Hepatocyte (in vitro differentiated cells): ENCODE data around the gene CACNA1C.

Source experiments
- CTCF ChIP-seq: fragments of 200-600 bp; sonication (generic); IDR thresholded peaks from 2 replicates; pipeline ENCODE4 v1.5.1; 2016; ENCODE audit warnings: antibody characterized with exemption, mild to moderate bottlenecking; ENCODE audit not compliant: poor library complexity
- EZH2 ChIP-seq: fragments of 200-600 bp; sonication (generic); IDR thresholded peaks from 2 replicates; pipeline ENCODE4 v1.6.1; 2016; ENCODE audit warnings: antibody characterized with exemption, mild to moderate bottlenecking, borderline replicate concordance
- EZH2phosphoT487 ChIP-seq: fragments of 200-600 bp; sonication (generic); IDR thresholded peaks from one replicate; pipeline ENCODE4 v1.6.1; 2018; ENCODE audit warnings: antibody characterized with exemption, mild to moderate bottlenecking, low read depth, moderate library complexity; ENCODE audit not compliant: unreplicated experiment, severe bottlenecking

- TF ChIP-seq CTCF = no peak
- TF ChIP-seq EZH2 = no peak
- no peak for TF ChIP-seq EZH2phosphoT487
Observed at GRCh38 chr12:2396448-2396871, 343.7 kb downstream of the CACNA1C start.
